ENCODE measurements around the gene NF2. TPM values are rescaled to one million over a fixed set of nuclear protein-coding genes. Genes with fewer than 3 reads are reported as not detected.

The NF2 gene
- total and polyA plus RNA-seq, 2 of the 8 experiments (the other 6 are each of a cell fraction or from before 2014, with no cell fraction given): 17.6 to 53.6 TPM

DNA sequence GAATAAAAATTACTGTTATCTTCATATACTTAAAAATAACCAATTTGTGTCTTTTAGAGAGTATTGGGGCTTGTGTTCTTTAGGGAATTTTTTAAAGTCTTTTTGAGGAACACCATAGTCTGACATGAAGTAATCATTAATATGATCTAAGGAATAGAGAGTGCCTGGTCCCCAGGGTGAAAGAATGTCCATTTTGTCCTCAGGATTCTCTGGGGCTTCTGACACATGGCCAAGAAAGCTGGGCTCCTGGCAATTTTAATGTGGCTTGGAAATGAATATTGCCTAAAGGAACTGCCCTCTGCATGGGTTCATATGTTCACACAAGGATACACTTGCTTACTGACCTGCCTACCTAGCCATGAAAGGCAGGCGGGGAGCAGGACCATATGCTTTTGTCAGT lies 33.7 kb downstream of the NF2 start (continued):
- TF ChIP-seq, protein P1, sequence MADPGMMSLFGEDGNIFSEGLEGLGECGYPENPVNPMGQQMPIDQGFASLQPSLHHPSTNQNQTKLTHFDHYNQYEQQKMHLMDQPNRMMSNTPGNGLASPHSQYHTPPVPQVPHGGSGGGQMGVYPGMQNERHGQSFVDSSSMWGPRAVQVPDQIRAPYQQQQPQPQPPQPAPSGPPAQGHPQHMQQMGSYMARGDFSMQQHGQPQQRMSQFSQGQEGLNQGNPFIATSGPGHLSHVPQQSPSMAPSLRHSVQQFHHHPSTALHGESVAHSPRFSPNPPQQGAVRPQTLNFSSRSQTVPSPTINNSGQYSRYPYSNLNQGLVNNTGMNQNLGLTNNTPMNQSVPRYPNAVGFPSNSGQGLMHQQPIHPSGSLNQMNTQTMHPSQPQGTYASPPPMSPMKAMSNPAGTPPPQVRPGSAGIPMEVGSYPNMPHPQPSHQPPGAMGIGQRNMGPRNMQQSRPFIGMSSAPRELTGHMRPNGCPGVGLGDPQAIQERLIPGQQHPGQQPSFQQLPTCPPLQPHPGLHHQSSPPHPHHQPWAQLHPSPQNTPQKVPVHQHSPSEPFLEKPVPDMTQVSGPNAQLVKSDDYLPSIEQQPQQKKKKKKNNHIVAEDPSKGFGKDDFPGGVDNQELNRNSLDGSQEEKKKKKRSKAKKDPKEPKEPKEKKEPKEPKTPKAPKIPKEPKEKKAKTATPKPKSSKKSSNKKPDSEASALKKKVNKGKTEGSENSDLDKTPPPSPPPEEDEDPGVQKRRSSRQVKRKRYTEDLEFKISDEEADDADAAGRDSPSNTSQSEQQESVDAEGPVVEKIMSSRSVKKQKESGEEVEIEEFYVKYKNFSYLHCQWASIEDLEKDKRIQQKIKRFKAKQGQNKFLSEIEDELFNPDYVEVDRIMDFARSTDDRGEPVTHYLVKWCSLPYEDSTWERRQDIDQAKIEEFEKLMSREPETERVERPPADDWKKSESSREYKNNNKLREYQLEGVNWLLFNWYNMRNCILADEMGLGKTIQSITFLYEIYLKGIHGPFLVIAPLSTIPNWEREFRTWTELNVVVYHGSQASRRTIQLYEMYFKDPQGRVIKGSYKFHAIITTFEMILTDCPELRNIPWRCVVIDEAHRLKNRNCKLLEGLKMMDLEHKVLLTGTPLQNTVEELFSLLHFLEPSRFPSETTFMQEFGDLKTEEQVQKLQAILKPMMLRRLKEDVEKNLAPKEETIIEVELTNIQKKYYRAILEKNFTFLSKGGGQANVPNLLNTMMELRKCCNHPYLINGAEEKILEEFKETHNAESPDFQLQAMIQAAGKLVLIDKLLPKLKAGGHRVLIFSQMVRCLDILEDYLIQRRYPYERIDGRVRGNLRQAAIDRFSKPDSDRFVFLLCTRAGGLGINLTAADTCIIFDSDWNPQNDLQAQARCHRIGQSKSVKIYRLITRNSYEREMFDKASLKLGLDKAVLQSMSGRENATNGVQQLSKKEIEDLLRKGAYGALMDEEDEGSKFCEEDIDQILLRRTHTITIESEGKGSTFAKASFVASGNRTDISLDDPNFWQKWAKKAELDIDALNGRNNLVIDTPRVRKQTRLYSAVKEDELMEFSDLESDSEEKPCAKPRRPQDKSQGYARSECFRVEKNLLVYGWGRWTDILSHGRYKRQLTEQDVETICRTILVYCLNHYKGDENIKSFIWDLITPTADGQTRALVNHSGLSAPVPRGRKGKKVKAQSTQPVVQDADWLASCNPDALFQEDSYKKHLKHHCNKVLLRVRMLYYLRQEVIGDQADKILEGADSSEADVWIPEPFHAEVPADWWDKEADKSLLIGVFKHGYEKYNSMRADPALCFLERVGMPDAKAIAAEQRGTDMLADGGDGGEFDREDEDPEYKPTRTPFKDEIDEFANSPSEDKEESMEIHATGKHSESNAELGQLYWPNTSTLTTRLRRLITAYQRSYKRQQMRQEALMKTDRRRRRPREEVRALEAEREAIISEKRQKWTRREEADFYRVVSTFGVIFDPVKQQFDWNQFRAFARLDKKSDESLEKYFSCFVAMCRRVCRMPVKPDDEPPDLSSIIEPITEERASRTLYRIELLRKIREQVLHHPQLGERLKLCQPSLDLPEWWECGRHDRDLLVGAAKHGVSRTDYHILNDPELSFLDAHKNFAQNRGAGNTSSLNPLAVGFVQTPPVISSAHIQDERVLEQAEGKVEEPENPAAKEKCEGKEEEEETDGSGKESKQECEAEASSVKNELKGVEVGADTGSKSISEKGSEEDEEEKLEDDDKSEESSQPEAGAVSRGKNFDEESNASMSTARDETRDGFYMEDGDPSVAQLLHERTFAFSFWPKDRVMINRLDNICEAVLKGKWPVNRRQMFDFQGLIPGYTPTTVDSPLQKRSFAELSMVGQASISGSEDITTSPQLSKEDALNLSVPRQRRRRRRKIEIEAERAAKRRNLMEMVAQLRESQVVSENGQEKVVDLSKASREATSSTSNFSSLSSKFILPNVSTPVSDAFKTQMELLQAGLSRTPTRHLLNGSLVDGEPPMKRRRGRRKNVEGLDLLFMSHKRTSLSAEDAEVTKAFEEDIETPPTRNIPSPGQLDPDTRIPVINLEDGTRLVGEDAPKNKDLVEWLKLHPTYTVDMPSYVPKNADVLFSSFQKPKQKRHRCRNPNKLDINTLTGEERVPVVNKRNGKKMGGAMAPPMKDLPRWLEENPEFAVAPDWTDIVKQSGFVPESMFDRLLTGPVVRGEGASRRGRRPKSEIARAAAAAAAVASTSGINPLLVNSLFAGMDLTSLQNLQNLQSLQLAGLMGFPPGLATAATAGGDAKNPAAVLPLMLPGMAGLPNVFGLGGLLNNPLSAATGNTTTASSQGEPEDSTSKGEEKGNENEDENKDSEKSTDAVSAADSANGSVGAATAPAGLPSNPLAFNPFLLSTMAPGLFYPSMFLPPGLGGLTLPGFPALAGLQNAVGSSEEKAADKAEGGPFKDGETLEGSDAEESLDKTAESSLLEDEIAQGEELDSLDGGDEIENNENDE (IDR thresholded peaks at IDR 0.05; ENCODE audit: insufficient replicate concordance, low read length): no peak
- TF ChIP-seq HDAC2 (IDR thresholded peaks at IDR 0.05; ENCODE audit: borderline replicate concordance in 1 of 2, low read depth in 2 of 2, low read length in 2 of 2) (no peak), EZH2 (IDR thresholded peaks at IDR 0.05; ENCODE audit: low read depth, low read length, severe bottlenecking) (no peak), TAF7 (optimal IDR thresholded peaks at IDR 0.05; ENCODE audit: borderline replicate concordance, low read depth, low read length) (no peak), NRF1 (IDR thresholded peaks at IDR 0.05; ENCODE audit: low read depth, low read length) (no peak), CBX8 (IDR thresholded peaks at IDR 0.05; ENCODE audit: borderline replicate concordance, low read depth, low read length) (no peak), SIRT6 (IDR thresholded peaks at IDR 0.05; ENCODE audit: low read length) (no peak)
- TF ChIP-seq, protein P2, sequence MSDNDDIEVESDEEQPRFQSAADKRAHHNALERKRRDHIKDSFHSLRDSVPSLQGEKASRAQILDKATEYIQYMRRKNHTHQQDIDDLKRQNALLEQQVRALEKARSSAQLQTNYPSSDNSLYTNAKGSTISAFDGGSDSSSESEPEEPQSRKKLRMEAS (IDR thresholded peaks at IDR 0.05): no peak
